ENCODE measurements around the gene HDAC9. TPM values are rescaled to one million over a fixed set of nuclear protein-coding genes. Genes with fewer than 3 reads are reported as not detected.
A peak's percentile ranks its signal among the peaks of the same experiment; 100 is the strongest.

HDAC9 gene
- total RNA-seq, 2 experiments from 2014 or later: 1.5 to 3.0 TPM

GRCh38 chr7:18468795-18469194 lies 26.8 kb upstream of the HDAC9 start:
- Mint-ChIP-seq H3K27me3 (no peaks in the 10 kb centered on the region), H3K36me3 (ENCODE audit: low read depth) (no peaks in the 10 kb centered on the region), H3K9me3 (no peaks in the 10 kb centered on the region), H3K27ac (no peak overlapping the region), H3K4me1 (ENCODE audit: low read depth) (no peaks in the 10 kb centered on the region), H3K4me3 (no peak overlapping the region)
- ATAC-seq: peak; percentile 58
- peak; percentile 6 for DNase-seq
- POLR2A ChIA-PET: interaction anchor here (0.5 kb wide), 1 partner anchor 14 kb away, joined by 3 read pairs; no protein-coding TSS in a partner anchor
- intact Hi-C loops (cut with micrococcal nuclease): no loop called here
- no peak for TF ChIP-seq CTCF (IDR thresholded peaks at IDR 0.05)
- CTCF ChIA-PET: interaction anchor here (1.1 kb wide), 1 partner anchor 123 kb away, joined by 3 read pairs; no protein-coding TSS in a partner anchor

- intact Hi-C loops (cut with micrococcal nuclease): no loop called here
- ATAC-seq (peak; percentile 47), DNase-seq (no peak)
- H3K9me3 Mint-ChIP-seq: no peaks in the 10 kb centered on the region
- H3K27ac Mint-ChIP-seq: no peak overlapping the region
- no peaks in the 10 kb centered on the region for H3K4me1 Mint-ChIP-seq (ENCODE audit: low read depth)
- CTCF ChIA-PET: interaction anchor here (1.1 kb wide), 1 partner anchor 122 kb away, joined by 3 read pairs; no protein-coding TSS in a partner anchor
- no peaks in the 10 kb centered on the region for H3K36me3 Mint-ChIP-seq (ENCODE audit: low read depth)
- TF ChIP-seq CTCF (IDR thresholded peaks at IDR 0.05): no peak
- POLR2A ChIA-PET: no interaction called here
- H3K27me3 Mint-ChIP-seq: no peaks in the 10 kb centered on the region
- H3K4me3 Mint-ChIP-seq: no peak overlapping the region
Observed at GRCh38 chr7:18469316-18469715, 26.2 kb upstream of the HDAC9 start.

- Mint-ChIP-seq H3K27me3 (no peaks in the 10 kb centered on the region), H3K36me3 (ENCODE audit: low read depth) (no peaks in the 10 kb centered on the region), H3K4me1 (ENCODE audit: low read depth) (no peaks in the 10 kb centered on the region), H3K9me3 (no peaks in the 10 kb centered on the region), H3K4me3 (no peak overlapping the region), H3K27ac (no peak overlapping the region)
- POLR2A ChIA-PET: no interaction called here
- CTCF ChIA-PET: no interaction called here
- no peak for ATAC-seq
- TF ChIP-seq CTCF (IDR thresholded peaks at IDR 0.05): no peak
- no peak for DNase-seq
- intact Hi-C loops (cut with micrococcal nuclease): no loop called here
Observed at GRCh38 chr7:18471476-18472160, 23.9 kb upstream of the HDAC9 start.

- no peak overlapping the region for H3K4me3 Mint-ChIP-seq
- H3K4me1 Mint-ChIP-seq (ENCODE audit: low read depth): no peaks in the 10 kb centered on the region
- no peaks in the 10 kb centered on the region for H3K36me3 Mint-ChIP-seq (ENCODE audit: low read depth)
- POLR2A ChIA-PET: no interaction called here
- no peak overlapping the region for H3K27ac Mint-ChIP-seq
- no peaks in the 10 kb centered on the region for H3K27me3 Mint-ChIP-seq
- TF ChIP-seq CTCF (IDR thresholded peaks at IDR 0.05): no peak
- no peaks in the 10 kb centered on the region for H3K9me3 Mint-ChIP-seq
- no peak for ATAC-seq
- intact Hi-C loops (cut with micrococcal nuclease): no loop called here
- no peak for DNase-seq
- CTCF ChIA-PET: no interaction called here
Observed at GRCh38 chr7:18472161-18472483, 23.4 kb upstream of the HDAC9 start.

- DNase-seq (no peak), ATAC-seq (no peak)
- no peak overlapping the region for H3K27ac Mint-ChIP-seq
- H3K36me3 Mint-ChIP-seq (ENCODE audit: low read depth): no peaks in the 10 kb centered on the region
- ChIA-PET CTCF (no interaction called here), POLR2A (no interaction called here)
- intact Hi-C loops (cut with micrococcal nuclease): no loop called here
- H3K4me3 Mint-ChIP-seq: no peak overlapping the region
- H3K9me3 Mint-ChIP-seq: no peaks in the 10 kb centered on the region
- H3K4me1 Mint-ChIP-seq (ENCODE audit: low read depth): no peaks in the 10 kb centered on the region
- TF ChIP-seq CTCF (IDR thresholded peaks at IDR 0.05): no peak
- no peaks in the 10 kb centered on the region for H3K27me3 Mint-ChIP-seq
Observed at GRCh38 chr7:18473119-18473518, 22.4 kb upstream of the HDAC9 start.

Data from activated CD8-positive, alpha-beta T cell treated with anti-CD3 and anti-CD28 coated beads for 36 hours (primary cell).